ENCODE data around the gene RPS19BP1. TPM values are rescaled to one million over a fixed set of nuclear protein-coding genes. Genes with fewer than 3 reads are reported as not detected.

Gene RPS19BP1
- total and polyA plus RNA-seq, 12 donors = 31.3 to 222 (median 41.8) TPM

GRCh38 chr22:39558950-39559349, 26.4 kb upstream of the RPS19BP1 start:
- H3K27ac ChIP-seq = no peak overlapping the region
- H3K4me1 ChIP-seq = peaks cover 0 to 8% (median 3%) of the 10 kb centered on the region in 9 donors
- ATAC-seq (peak in 2 of 8 donors; percentile 18 to 24), DNase-seq (no peak)
- no peak for TF ChIP-seq CTCF (IDR thresholded peaks at IDR 0.05)
- H3K36me3 ChIP-seq = no peaks in the 10 kb centered on the region
- intact Hi-C loops (cut with DNase I) = loop anchor here in 2 of 10 donors (5.0 kb wide), 2 partner anchors 463 to 468 kb away; no protein-coding TSS in a partner anchor
- H3K27me3 ChIP-seq = peaks cover 12 to 83% (median 62%) of the 10 kb centered on the region in 7 donors
- no peak overlapping the region for H3K4me3 ChIP-seq
- no peaks in the 10 kb centered on the region for H3K9me3 ChIP-seq
- 78 to 79% methylated on average over 14 of the region's 14 CpGs for WGBS, 2 donors

GRCh38 chr22:39558254-39558727, 25.7 kb upstream of the RPS19BP1 start:
- Histone ChIP-seq H3K36me3 (no peaks in the 10 kb centered on the region), H3K4me1 (peaks cover 0 to 8% (median 3%) of the 10 kb centered on the region in 9 donors), H3K9me3 (no peaks in the 10 kb centered on the region), H3K27me3 (peaks cover 12 to 85% (median 59%) of the 10 kb centered on the region in 7 donors), H3K4me3 (peak overlapping the region in 4 of 10 donors; percentile 17 to 22 (median 18)), H3K27ac (no peak overlapping the region)
- 7 to 8% methylated on average over 34 of the region's 34 CpGs for WGBS, 2 donors
- intact Hi-C loops (cut with DNase I) = loop anchor here in 2 of 10 donors (5.0 kb wide), 2 partner anchors 464 to 469 kb away; no protein-coding TSS in a partner anchor
- no peak for TF ChIP-seq CTCF (IDR thresholded peaks at IDR 0.05)
- ATAC-seq = no peak
- DNase-seq = no peak

- ATAC-seq (peak in 4 of 8 donors; percentile 28 to 48 (median 36)), DNase-seq (no peak)
- no peak overlapping the region for H3K27ac ChIP-seq
- TF ChIP-seq CTCF (IDR thresholded peaks at IDR 0.05) = peak in 3 of 9 donors; percentile 17 to 39 (median 35)
- H3K36me3 ChIP-seq = no peaks in the 10 kb centered on the region
- no peaks in the 10 kb centered on the region for H3K9me3 ChIP-seq
- peak overlapping the region in 3 of 10 donors; percentile 5 to 32 (median 28) for H3K4me3 ChIP-seq
- H3K4me1 ChIP-seq = peaks cover 0 to 8% (median 3%) of the 10 kb centered on the region in 9 donors
- 5% methylated on average over 66 to 71 of the region's 72 CpGs for WGBS, 2 donors
- intact Hi-C loops (cut with DNase I) = loop anchor here in 2 of 10 donors (5.0 kb wide), 2 partner anchors 465 to 470 kb away; no protein-coding TSS in a partner anchor
- H3K27me3 ChIP-seq = peaks cover 12 to 86% (median 66%) of the 10 kb centered on the region in 7 donors
Measured at GRCh38 chr22:39556970-39557841, 24.7 kb upstream of the RPS19BP1 start.

GRCh38 chr22:39554151-39554550, 21.6 kb upstream of the RPS19BP1 start:
- DNase-seq (no peak), ATAC-seq (no peak)
- no peaks in the 10 kb centered on the region for H3K36me3 ChIP-seq
- H3K27me3 ChIP-seq = peaks cover 12 to 90% (median 74%) of the 10 kb centered on the region in 7 donors
- H3K4me3 ChIP-seq = no peak overlapping the region
- H3K27ac ChIP-seq = no peak overlapping the region
- WGBS, 2 donors = 46 to 55% methylated on average over 3 of the region's 3 CpGs
- intact Hi-C loops (cut with DNase I) = loop anchor here in 1 of 10 donors (5.0 kb wide), 1 partner anchor 378 kb away; no protein-coding TSS in a partner anchor
- no peak for TF ChIP-seq CTCF (IDR thresholded peaks at IDR 0.05)
- H3K9me3 ChIP-seq = no peaks in the 10 kb centered on the region
- H3K4me1 ChIP-seq = peaks cover 0 to 8% (median 3%) of the 10 kb centered on the region in 9 donors

Measured in heart right ventricle (tissue), 16 donors.